ENCODE results near the gene PSMA6.
A peak's percentile ranks its signal among the peaks of the same experiment; 100 is the strongest.

Gene PSMA6

GRCh38 chr14:35317820-35318219 is 25.6 kb downstream of the PSMA6 start:
- no peak overlapping the region for H3K4me3 ChIP-seq (ENCODE audit: low read depth, low read length)
- no peak for DNase-seq (ENCODE audit: low read depth)
- TF ChIP-seq CTCF (IDR thresholded peaks at IDR 0.05; ENCODE audit: control insufficient read depth, extremely low read depth, insufficient read depth), result no peak

GRCh38 chr14:35319509-35319908 is 27.3 kb downstream of the PSMA6 start:
- H3K4me3 ChIP-seq (ENCODE audit: low read depth, low read length), result no peak overlapping the region
- TF ChIP-seq CTCF (IDR thresholded peaks at IDR 0.05; ENCODE audit: control insufficient read depth, extremely low read depth, insufficient read depth), result no peak
- DNase-seq (ENCODE audit: low read depth), result no peak

GRCh38 chr14:35320472-35320871 is 28.3 kb downstream of the PSMA6 start:
- no peak overlapping the region for H3K4me3 ChIP-seq (ENCODE audit: low read depth, low read length)
- no peak for TF ChIP-seq CTCF (IDR thresholded peaks at IDR 0.05; ENCODE audit: control insufficient read depth, extremely low read depth, insufficient read depth)
- DNase-seq (ENCODE audit: low read depth), result no peak

GRCh38 chr14:35326375-35326774 is 34.2 kb downstream of the PSMA6 start:
- H3K4me3 ChIP-seq (ENCODE audit: low read depth, low read length), result no peak overlapping the region
- no peak for TF ChIP-seq CTCF (IDR thresholded peaks at IDR 0.05; ENCODE audit: control insufficient read depth, extremely low read depth, insufficient read depth)
- no peak for DNase-seq (ENCODE audit: low read depth)

- peak; percentile 89 for DNase-seq (ENCODE audit: low read depth)
- no peak overlapping the region for H3K4me3 ChIP-seq (ENCODE audit: low read depth, low read length)
- TF ChIP-seq CTCF (IDR thresholded peaks at IDR 0.05; ENCODE audit: control insufficient read depth, extremely low read depth, insufficient read depth), result no peak
These were observed 39.7 kb downstream of the PSMA6 start for GRCh38 chr14:35331605-35332516.

GRCh38 chr14:35332517-35333263 is 40.5 kb downstream of the PSMA6 start:
- DNase-seq (ENCODE audit: low read depth), result no peak
- no peak for TF ChIP-seq CTCF (IDR thresholded peaks at IDR 0.05; ENCODE audit: control insufficient read depth, extremely low read depth, insufficient read depth)
- H3K4me3 ChIP-seq (ENCODE audit: low read depth, low read length), result no peak overlapping the region
